HepG2 (cell line): ENCODE measurements around the gene VASH2. TPM values are rescaled to one million over a fixed set of nuclear protein-coding genes. Genes with fewer than 3 reads are reported as not detected.
A peak's percentile ranks its signal among the peaks of the same experiment; 100 is the strongest.

Experiments used
- AFF4 ChIP-seq: sonication (generic); formaldehyde crosslinking; IDR thresholded peaks from 2 replicates; pipeline ENCODE4 v1.4.0; 2020; ENCODE audit warnings: missing genetic modification reagents
- AGO2 ChIP-seq: fragments of 200-400 bp; formaldehyde crosslinking; optimal IDR thresholded peaks from 2 replicates; pipeline ENCODE3; 2017; ENCODE audit warnings: mild to moderate bottlenecking, low read depth, low read length, moderate library complexity
- ATF3 ChIP-seq: sonication (generic); formaldehyde crosslinking; IDR thresholded peaks from 2 replicates; pipeline ENCODE4 v1.4.0; 2020; ENCODE audit warnings: missing genetic modification reagents
- CEBPG ChIP-seq: IDR thresholded peaks from 2 replicates; pipeline ENCODE4 v1.6.1; 2016
- GRHL1 ChIP-seq: sonication (generic); formaldehyde crosslinking; conservative IDR thresholded peaks from 2 replicates; pipeline ENCODE4 v1.8.0; 2022; ENCODE audit warnings: missing genetic modification reagents
- HMG20A ChIP-seq: IDR thresholded peaks from 2 replicates; pipeline ENCODE4 v1.6.1; 2016; ENCODE audit warnings: borderline replicate concordance
- IKZF5 ChIP-seq: IDR thresholded peaks from 2 replicates; pipeline ENCODE4 v1.6.1; 2018; ENCODE audit warnings: missing genetic modification reagents, mild to moderate bottlenecking, missing compliant biosample characterization
- IRF2 ChIP-seq: IDR thresholded peaks from 2 replicates; pipeline ENCODE4 v1.6.1; 2018; ENCODE audit warnings: missing genetic modification reagents, missing compliant biosample characterization
- JUND ChIP-seq: sonication (generic); formaldehyde crosslinking; IDR thresholded peaks from 2 replicates; pipeline ENCODE4 v1.8.0; 2022; ENCODE audit warnings: mild to moderate bottlenecking, missing genetic modification reagents
- PAWR ChIP-seq: sonication (generic); formaldehyde crosslinking; IDR thresholded peaks from 2 replicates; pipeline ENCODE4 v1.4.0; 2020; ENCODE audit warnings: missing genetic modification reagents, mild to moderate bottlenecking, borderline replicate concordance
- PHF21A ChIP-seq: sonication (generic); formaldehyde crosslinking; IDR thresholded peaks from 2 replicates; pipeline ENCODE4 v1.5.0; 2020; ENCODE audit warnings: mild to moderate bottlenecking, missing genetic modification reagents
- RFXAP ChIP-seq: sonication (generic); formaldehyde crosslinking; IDR thresholded peaks from 2 replicates; pipeline ENCODE4 v1.4.0; 2020; ENCODE audit warnings: missing genetic modification reagents, borderline replicate concordance
- SIX1 ChIP-seq: sonication (generic); formaldehyde crosslinking; IDR thresholded peaks from 2 replicates; pipeline ENCODE4 v1.4.0; 2020; ENCODE audit warnings: missing genetic modification reagents, borderline replicate concordance
- ZNF558 ChIP-seq: sonication (generic); formaldehyde crosslinking; IDR thresholded peaks from 2 replicates; pipeline ENCODE4 v1.9.0; 2022; ENCODE audit warnings: mild to moderate bottlenecking, missing genetic modification reagents, borderline replicate concordance
- ZNF646 ChIP-seq: sonication (generic); formaldehyde crosslinking; IDR thresholded peaks from 2 replicates; pipeline ENCODE4 v1.9.0; 2021; ENCODE audit warnings: mild to moderate bottlenecking, missing genetic modification reagents
- ZNF709 ChIP-seq: sonication (generic); formaldehyde crosslinking; IDR thresholded peaks from 2 replicates; pipeline ENCODE4 v1.5.0; 2020; ENCODE audit warnings: mild to moderate bottlenecking, missing genetic modification reagents
- polyA plus RNA-seq, 8 experiments: library from polyadenylated mRNA; depleted of rRNA in 3 of 8; stranded (reverse) in 7 of 8; unstranded in 1 of 8; fragments of >200 nt; fragmentation: Illumina TruSeq in 4 of 8; extraction: Trizol in 4 of 8; gene quantifications; 2 replicates each; pipeline versions ENCODE4 v1.2.1 to v1.2.3, GENCODE V29; 2011 to 2016; ENCODE audit warnings: low read depth in 4 of 8, missing spikeins in 1 of 8, mixed read lengths in 1 of 8; ENCODE audit not compliant: insufficient read depth in 1 of 8
- total RNA-seq, 5 experiments: library from RNA; depleted of rRNA; stranded (reverse); fragments of >200 nt; fragmentation: Illumina TruSeq; extraction: Trizol; gene quantifications; 2 replicates each; pipeline ENCODE4 v1.2.3, GENCODE V29; 2016; ENCODE audit warnings: low read depth in 1 of 5

Gene VASH2
- total and polyA plus RNA-seq, 2 of the 13 experiments (the other 11 are each of a cell fraction or from before 2014, with no cell fraction given), result 0.44 to 1.00 TPM

GRCh38 chr1:212930986-212931678, 19.2 kb upstream of the VASH2 start (continued):
- TF ChIP-seq GRHL1 (CRISPR knock-in tag) (no peak), PHF21A (no peak), IRF2 (CRISPR knock-in tag) (peak; percentile 61; the same call in 1 of the 2 replicates), RFXAP (CRISPR knock-in tag) (no peak), PAWR (CRISPR knock-in tag) (no peak), ZNF558 (no peak), ZNF646 (CRISPR knock-in tag) (no peak), IKZF5 (no peak), AFF4 (no peak), SIX1 (no peak), AGO2 (no peak), ZNF709 (CRISPR knock-in tag) (no peak), CEBPG (0 out of 2 replicates have a peak, but pooled peaks have one; percentile 6), ATF3 (CRISPR knock-in tag) (0 out of 2 replicates have a peak, but pooled peaks have one; percentile 61), HMG20A (peak; percentile 62; the same call in 1 of the 2 replicates), JUND (peak; percentile 71)
